ENCODE data around the gene ELF2.
"Not testable (repeated sequence)": the region's sequence is repeated elsewhere in the genome, so short reads cannot be mapped to it uniquely, and the experiment has no call there.

The ELF2 gene

GRCh38 chr4:139142980-139143379, 34.0 kb downstream of the ELF2 start:
- DNase-seq (ENCODE audit: low spot score) = no peak

- DNase-seq (ENCODE audit: low spot score) = no peak
Measured at GRCh38 chr4:139142087-139142486, 34.9 kb downstream of the ELF2 start.

GRCh38 chr4:139137763-139138162, 39.3 kb downstream of the ELF2 start:
- DNase-seq (ENCODE audit: low spot score) = no peak

- DNase-seq (ENCODE audit: low spot score) = no peak
Measured at GRCh38 chr4:139134403-139134802, 42.6 kb downstream of the ELF2 start.

- no peak for DNase-seq (ENCODE audit: low spot score)
Measured at GRCh38 chr4:139131209-139131870, 45.7 kb downstream of the ELF2 start.

GRCh38 chr4:139129206-139129605, 47.8 kb downstream of the ELF2 start:
- DNase-seq (ENCODE audit: low spot score) = no peak

GRCh38 chr4:139126898-139127297, 50.1 kb downstream of the ELF2 start:
- no peak for DNase-seq (ENCODE audit: low spot score)

GRCh38 chr4:139123910-139124309, 53.1 kb downstream of the ELF2 start:
- DNase-seq (ENCODE audit: low spot score) = no peak

GRCh38 chr4:139118365-139118764, 58.7 kb downstream of the ELF2 start:
- no peak for DNase-seq (ENCODE audit: low spot score)

- no peak for DNase-seq (ENCODE audit: low spot score)
Measured at GRCh38 chr4:139115226-139115625, 61.8 kb downstream of the ELF2 start.

- not testable (repeated sequence) for DNase-seq (ENCODE audit: low spot score)
Measured at GRCh38 chr4:139114795-139115194, 62.2 kb downstream of the ELF2 start.

GRCh38 chr4:139112650-139113049, 64.4 kb downstream of the ELF2 start:
- DNase-seq (ENCODE audit: low spot score) = no peak

GRCh38 chr4:139108567-139109128, 68.4 kb downstream of the ELF2 start:
- DNase-seq (ENCODE audit: low spot score) = no peak

- peak; percentile 61 for DNase-seq (ENCODE audit: low spot score)
Measured at GRCh38 chr4:139099366-139099982, 77.5 kb downstream of the ELF2 start.

- DNase-seq (ENCODE audit: low spot score) = no peak
Measured at GRCh38 chr4:139092271-139092670, 84.7 kb downstream of the ELF2 start.

GRCh38 chr4:139085141-139085540, 91.9 kb downstream of the ELF2 start:
- DNase-seq (ENCODE audit: low spot score) = peak; percentile 11

- no peak for DNase-seq (ENCODE audit: low spot score)
Measured at GRCh38 chr4:139084804-139085093, 92.3 kb downstream of the ELF2 start.

- peak; percentile 74 for DNase-seq (ENCODE audit: low spot score)
Measured at GRCh38 chr4:139083956-139084803, 92.8 kb downstream of the ELF2 start.

- DNase-seq (ENCODE audit: low spot score) = peak; percentile 77
Measured at GRCh38 chr4:139083607-139083955, 93.4 kb downstream of the ELF2 start.

GRCh38 chr4:139082750-139083606, 94.0 kb downstream of the ELF2 start:
- peak; percentile 93 for DNase-seq (ENCODE audit: low spot score)

- no peak for DNase-seq (ENCODE audit: low spot score)
Measured at GRCh38 chr4:139078926-139079325, 98.1 kb downstream of the ELF2 start.

Measured in hepatic stellate cell (primary cell).